DOHH2 (cell line): ENCODE results near the gene CCDC83.

Source experiments
- EZH2phosphoT487 ChIP-seq: fragments of 200-600 bp; sonication (generic); IDR thresholded peaks from 2 replicates; pipeline ENCODE4 v1.6.1; 2017; ENCODE audit warnings: borderline replicate concordance, mild to moderate bottlenecking, antibody characterized with exemption, low read length, moderate library complexity, mixed read lengths
- TF ChIP-seq, protein P1 (sequence below): fragments of 200-600 bp; sonication (generic); IDR thresholded peaks from one replicate; pipeline ENCODE4 v1.5.1; 2014; ENCODE audit warnings: antibody characterized with exemption, mild to moderate bottlenecking, low read depth, low read length; ENCODE audit not compliant: poor library complexity, severe bottlenecking

DNA sequence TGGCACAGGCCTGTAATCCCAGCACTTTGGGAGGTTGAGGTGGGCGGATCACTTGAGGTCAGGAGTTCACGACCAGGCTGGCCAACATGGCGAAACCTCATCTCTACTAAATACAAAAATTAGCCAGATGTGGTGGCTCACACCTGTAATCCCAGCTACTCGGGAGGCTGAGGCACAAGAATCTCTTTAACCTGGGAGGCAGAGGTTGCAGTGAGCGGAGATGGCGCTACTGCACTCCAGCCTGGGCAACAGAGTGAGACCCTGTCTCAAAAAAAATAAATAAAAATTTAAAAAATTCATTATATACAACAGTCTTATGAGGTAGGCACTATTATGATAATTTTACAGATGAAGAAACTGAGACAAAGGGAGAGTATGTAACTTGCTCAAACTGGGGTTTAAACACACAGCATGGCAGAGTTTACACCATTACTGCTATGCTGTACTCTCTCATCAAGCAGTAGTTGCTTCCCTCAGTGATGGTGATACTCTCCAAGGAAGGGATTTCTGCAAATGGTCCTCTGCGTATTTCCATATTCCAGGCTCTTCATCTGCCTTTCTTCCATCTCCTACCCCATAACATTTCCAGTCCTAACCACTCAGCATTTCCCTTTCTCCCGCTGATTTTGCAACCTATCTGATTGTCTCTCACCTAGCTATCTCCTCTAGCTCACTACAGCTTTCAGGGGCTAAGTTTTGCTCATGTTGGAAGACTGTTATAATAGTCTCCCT lies 95.3 kb downstream of the CCDC83 start:
- TF ChIP-seq, protein P1, sequence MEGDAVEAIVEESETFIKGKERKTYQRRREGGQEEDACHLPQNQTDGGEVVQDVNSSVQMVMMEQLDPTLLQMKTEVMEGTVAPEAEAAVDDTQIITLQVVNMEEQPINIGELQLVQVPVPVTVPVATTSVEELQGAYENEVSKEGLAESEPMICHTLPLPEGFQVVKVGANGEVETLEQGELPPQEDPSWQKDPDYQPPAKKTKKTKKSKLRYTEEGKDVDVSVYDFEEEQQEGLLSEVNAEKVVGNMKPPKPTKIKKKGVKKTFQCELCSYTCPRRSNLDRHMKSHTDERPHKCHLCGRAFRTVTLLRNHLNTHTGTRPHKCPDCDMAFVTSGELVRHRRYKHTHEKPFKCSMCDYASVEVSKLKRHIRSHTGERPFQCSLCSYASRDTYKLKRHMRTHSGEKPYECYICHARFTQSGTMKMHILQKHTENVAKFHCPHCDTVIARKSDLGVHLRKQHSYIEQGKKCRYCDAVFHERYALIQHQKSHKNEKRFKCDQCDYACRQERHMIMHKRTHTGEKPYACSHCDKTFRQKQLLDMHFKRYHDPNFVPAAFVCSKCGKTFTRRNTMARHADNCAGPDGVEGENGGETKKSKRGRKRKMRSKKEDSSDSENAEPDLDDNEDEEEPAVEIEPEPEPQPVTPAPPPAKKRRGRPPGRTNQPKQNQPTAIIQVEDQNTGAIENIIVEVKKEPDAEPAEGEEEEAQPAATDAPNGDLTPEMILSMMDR = no peak
- no peak for TF ChIP-seq EZH2phosphoT487
